SW480 (cell line): ENCODE data around the gene LUC7L3.
A peak's percentile ranks its signal among the peaks of the same experiment; 100 is the strongest.
"Not testable (repeated sequence)": the region's sequence is repeated elsewhere in the genome, so short reads cannot be mapped to it uniquely, and the experiment has no call there.

ENCODE experiments used
- DNase-seq: peaks from one replicate; pipeline ENCODE4 v3.0.0-alpha.2; 2016; ENCODE audit warnings: low spot score

LUC7L3 gene

DNA sequence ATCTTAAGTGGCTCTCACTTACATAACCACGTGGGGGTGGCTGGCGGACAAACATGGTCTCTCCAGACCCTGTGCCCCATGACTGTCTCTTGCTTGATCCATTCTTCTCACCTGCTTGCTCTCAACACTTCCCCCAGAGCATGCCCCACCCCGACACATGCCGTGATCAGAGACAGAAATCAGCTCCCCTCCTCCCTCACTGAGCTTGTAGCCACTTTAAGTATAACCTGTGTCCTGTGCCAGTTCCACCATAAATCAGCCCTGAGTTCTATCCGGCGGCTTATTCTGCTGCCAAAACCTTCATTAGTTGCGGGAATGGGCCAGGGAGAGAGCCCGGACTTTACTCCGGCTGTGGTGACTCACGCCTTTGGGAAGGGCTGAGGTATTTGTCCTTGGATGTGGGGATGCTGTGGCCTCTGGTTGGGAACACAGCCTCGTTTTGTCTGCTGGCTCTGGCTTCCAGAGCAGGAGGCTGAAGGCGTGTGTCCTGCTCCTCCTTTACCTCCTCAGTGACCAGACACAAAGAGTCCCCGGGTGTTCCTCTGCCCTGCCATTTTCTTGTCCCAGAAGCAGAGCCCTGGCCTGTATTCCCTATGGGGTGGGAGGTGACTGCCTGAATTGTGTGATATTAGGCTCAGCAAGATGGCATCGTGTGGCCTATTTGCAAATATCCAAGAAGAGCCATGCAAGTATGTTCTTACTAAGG lies 32.8 kb upstream of the LUC7L3 start:
- peak; percentile 95 for DNase-seq

- DNase-seq, result peak; percentile 86
These were observed 32.0 kb upstream of the LUC7L3 start for GRCh38 chr17:50687200-50688066.

GRCh38 chr17:50688245-50688644 lies 31.2 kb upstream of the LUC7L3 start:
- DNase-seq, result no peak

DNA sequence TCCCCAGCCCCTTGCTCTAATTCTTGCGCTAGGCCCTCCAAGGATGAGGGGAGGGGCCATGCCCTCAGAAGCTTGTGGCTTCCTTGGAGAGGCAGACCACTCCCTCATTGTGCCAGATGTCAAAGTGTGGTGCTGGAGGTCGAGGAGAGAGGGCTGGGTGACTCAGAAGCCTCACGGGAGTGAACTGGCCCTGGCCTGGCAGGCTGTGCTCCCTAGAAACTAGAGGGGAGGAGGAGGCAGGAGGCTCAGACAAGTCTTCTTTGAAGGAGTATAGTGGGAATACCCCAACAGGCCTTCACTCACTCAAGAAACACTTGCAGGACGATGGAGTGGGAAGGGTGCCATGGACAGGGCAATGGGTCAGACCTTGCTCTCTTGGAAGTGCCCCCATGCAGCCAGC lies 30.2 kb upstream of the LUC7L3 start:
- no peak for DNase-seq

DNA sequence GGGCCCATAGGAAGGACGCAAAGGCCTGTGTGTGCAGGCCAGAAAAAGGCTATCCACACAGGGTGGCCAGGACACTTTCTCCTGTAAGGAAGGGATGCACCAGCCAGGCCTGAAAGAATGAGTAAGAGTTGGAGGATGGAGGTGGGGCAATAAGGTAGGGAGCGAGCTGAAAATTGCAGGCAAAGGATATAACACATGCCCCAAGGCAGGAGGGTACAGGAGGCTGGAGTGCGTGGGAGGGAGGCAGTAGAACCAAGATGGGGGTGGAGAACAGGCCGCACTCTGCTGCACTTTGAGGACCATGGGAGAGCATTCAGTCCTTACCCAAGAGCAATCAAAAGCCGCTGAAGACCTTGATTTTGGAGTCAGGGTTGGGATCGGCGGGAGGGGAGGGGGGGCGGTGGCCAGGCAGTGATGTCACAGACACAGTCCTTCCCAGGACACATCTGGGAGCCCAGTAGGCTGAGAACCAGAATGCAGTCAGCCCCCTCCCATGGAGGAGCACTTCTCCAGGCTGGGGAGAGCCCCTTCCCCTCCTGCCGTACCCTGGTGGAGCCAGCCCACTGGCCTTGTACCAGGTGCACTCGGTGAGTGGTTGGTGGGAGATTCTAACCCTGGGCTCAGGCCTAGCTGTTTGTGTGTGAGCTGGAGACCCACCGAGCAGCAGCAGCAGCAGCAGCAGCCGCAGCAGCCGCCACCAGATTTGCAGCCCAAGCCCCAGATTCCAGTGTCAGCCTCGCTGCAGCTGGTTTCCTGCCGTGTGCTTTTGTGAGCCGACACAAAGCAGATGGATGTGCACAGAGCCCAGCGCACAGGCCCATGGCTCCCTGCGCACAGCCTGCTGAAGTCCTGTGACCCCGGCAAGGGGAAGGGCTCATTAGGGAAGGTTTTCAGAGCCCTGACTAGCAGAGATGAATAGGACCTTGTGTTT lies 29.2 kb upstream of the LUC7L3 start:
- DNase-seq, result no peak

DNA sequence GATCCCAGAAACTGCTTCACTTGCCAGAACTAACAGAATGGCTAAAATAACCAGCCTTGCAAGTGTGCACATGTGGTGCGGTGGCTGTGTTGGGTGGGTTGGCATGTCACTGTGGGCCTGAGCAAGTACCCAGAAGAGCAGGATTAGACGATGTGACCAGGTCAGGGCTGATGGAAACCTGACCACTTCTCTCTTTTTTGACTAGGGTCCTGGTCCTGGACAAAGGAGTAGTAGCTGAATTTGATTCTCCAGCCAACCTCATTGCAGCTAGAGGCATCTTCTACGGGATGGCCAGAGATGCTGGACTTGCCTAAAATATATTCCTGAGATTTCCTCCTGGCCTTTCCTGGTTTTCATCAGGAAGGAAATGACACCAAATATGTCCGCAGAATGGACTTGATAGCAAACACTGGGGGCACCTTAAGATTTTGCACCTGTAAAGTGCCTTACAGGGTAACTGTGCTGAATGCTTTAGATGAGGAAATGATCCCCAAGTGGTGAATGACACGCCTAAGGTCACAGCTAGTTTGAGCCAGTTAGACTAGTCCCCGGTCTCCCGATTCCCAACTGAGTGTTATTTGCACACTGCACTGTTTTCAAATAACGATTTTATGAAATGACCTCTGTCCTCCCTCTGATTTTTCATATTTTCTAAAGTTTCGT lies 28.4 kb upstream of the LUC7L3 start:
- DNase-seq, result no peak

- no peak for DNase-seq
These were observed 27.6 kb upstream of the LUC7L3 start for GRCh38 chr17:50691550-50692447.

DNA sequence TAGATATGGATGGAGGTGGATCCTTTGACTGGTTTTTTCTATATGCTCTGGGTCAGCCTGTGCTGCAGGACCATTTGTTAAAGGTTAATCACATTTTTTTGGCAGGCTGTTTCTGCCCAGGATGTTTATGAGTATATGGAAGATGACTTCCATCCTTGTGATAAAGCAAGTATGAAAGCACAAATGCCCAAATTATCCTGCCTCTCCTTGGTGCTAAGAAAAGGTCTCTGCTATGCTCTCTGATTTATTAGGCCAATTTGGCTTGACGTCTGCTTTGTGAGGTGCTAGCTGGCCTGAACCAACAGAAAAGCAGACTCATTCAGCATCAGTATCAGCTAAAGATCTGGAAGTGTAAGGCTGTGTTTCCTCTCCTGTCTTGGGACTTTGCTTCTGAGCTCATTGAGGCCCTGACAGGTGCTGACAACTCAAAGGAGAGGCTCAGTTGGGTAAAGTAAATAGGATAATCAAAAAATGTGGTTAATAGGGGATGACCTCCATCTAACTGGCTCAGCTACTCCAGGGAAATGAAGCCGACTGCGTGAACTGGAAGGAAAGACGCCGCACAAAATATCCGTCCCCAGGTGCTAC lies 26.9 kb upstream of the LUC7L3 start:
- DNase-seq, result no peak

GRCh38 chr17:50693036-50693682 lies 26.2 kb upstream of the LUC7L3 start:
- peak; percentile 43 for DNase-seq

GRCh38 chr17:50696365-50696879 lies 23.0 kb upstream of the LUC7L3 start:
- DNase-seq, result no peak

DNA sequence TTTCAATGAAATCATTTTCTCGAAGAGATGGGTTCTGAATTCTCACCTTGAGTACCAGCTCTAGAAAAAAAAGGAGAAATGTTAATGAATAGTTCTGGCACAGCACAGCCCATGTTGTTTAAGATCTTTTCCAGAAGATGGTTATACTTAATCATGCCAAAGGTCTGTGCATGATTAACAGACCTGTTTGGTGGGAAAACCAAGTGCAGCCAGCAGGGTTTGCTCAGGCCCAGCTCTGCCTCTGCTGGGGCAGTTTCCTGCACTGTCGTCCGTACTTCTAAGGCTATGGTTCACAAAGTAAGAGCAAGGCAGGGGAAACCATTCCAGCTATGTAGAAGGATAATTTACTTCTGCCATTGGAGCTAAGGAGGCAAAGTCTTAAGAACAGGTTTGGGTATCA lies 22.3 kb upstream of the LUC7L3 start:
- DNase-seq, result no peak

- no peak for DNase-seq
These were observed 21.6 kb upstream of the LUC7L3 start for GRCh38 chr17:50697663-50698272.

GRCh38 chr17:50699410-50699809 lies 20.0 kb upstream of the LUC7L3 start:
- DNase-seq, result peak; percentile 35

DNA sequence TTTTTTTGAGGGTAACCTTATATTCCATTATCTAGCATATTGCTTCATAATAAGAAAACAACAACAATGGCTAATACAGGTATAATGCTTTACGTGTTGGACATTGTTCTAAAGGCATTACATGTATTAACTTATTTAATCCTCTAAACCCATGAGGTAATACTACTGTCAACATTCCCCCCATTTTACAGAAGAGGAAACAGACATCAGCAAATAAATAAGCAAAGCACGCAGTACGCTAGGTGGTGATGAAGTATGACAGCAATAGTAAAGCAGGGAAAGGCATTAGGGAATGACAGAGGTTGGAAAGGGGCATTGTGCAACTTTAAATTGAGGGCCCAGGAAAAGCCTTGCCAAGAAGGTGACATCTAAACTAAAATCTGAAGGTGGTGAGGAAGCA lies 16.2 kb upstream of the LUC7L3 start:
- no peak for DNase-seq

DNA sequence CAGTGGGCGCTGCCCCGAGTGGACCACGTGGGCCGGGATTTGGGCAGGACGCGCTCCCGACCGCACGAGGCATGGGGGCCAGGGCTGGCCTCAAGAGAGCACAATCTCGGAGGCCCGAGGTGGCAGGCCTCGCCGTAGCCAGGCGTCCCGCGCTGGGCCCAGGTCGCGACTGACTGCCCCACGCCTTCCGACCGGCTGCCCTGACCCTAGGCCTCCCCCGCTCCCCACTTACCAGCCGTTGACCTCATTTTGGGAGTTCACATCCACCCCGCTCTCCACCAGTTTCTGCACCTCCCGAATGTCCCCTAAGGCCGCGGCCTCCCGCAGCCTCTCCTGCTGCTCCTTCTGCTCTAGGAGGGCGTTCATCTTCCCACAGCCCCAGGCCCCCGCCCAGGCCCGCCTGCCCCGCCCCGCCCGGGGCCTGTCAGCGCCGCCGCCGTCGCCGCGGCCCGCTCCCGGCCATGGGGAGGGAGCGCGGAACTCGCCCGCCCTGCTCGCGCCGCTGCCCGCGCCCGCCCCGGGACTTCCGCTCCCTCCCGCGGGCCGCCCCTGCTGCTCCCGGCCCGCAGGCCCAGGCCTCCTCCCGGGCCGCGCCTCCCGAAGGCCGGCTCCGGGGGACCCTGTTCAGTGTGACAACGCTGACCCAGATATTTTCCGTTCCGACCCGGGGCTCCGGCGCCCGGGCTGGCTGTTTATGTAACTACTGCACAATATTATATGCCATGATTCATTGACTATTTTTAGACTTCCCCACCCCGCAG lies 11.9 kb upstream of the LUC7L3 start, which contains the start of gene ANKRD40:
Gene ANKRD40, minus strand, starts transcription at position 626 of the 761 bp plus-strand sequence. Its CDS starts 260 bp downstream, at position 366.
- DNase-seq, result peak; percentile 92

DNA sequence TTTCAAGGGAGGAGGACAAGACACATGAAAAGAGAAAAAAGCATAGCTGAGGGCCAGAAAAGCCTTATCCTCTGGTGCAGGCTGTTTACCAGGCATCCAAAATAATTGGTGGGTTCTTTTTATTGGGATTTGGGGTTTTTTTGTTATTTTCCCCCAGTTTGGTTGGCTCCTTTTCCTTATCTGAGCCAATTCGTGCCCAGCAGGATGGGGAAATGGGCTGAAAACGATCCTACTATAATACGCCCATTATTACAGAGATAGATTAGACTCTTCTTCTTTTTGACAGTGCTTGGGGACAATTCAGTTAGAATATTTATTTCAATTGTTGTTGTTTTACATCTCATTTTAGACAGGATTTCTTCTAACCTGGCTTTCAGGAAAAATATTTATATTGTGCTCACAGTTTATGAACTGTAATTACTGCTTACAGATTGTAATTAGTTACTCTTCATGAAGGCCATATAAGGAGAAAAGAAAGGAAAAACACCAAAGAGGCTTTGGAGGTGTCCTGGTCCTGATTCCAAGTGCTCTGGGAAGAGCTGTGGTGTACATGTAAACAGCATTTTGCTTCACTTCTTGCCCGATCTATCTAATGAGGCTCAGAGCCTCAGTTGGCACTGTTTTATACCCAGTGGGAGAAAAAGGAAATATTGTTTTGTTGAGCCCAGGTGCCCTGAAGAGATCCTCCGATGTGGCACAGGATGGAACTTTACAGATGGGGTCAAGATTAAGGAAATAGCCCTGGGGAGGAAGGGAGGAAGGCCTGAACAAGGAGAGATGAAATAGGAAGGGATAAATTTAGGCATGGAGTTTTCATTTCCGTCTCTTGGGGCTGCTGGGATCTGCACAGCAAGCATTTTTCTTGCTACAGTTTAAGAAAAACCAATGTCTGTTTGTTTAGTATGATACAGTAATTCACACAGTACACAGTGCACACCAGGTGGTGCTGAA lies 11.1 kb upstream of the LUC7L3 start:
- no peak for DNase-seq

DNA sequence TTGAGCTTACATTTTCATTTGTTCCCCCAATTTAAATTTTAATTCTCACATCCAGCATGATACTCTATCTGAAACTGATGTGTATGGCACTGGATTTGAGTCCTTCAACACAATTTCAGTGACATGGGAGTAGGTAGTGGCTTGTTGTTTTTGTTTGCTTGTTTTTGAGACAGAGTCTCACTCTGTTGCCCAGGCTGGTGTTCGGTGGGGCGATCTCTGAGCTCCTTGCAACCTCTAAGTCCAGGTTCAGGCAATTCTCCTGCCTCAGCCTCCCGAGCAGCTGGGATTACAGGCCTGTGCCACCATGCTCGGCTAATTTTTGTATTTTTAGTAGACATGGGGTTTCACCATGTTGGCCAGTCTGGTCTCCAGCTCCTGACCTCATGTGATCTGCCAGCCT lies 10.3 kb upstream of the LUC7L3 start:
- DNase-seq, result not testable (repeated sequence)
